ENCODE data around the gene PLEKHD1.

PLEKHD1 gene

DNA sequence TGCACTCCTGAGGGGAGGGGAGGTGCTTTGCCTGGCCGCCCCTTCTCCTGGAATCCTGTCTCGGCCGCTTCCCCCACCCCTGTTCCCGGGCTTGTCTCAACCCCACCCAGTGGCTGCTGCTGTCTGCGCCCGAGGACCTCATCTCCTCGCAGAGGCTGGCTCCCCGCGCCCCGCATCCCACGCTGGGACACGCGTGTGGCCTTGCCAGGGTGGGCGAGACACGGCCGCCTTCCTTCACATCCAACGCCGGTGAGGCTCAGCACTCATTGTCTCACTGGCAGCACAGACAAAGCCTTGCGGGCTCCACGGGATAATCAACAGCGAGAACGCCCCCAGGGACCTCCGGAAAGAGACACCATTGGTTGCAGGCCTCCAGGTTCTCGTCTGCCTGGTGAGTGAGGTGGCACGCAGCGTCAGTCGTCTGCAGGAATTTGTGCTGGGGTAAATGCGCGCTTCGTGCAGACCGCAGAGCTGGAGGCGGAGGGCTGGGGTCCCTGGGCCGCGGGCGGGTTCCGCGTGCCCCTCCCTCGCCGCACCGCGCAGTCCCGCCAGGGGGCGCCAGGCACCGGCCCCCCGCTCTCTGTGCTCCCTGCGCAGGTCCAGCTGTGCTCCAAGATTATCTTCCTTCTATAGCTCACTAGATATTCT is 63.3 kb downstream of the PLEKHD1 start:
- DNase-seq (ENCODE audit: low read depth in 2 of 2), result peak in 1 of 2 donors; percentile 23

DNA sequence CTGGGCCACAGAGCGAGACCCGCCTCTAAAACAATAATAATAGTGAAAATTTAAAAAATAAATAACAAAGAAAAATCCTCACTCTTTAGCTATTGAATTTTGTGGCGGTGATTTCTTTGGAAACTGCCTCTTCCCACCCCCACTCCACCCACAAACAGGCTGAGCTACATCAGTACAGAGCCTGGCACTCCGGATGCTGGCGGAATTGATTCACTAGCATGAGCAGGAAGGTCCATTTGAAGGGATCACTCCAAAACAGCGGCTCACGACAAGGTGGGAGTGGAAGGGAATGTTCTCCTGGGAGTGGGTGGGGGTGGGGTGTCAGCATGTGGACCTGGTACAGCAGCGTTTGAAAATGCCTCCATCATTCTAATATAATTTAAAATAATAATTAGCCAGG is 64.0 kb downstream of the PLEKHD1 start:
- DNase-seq (ENCODE audit: low read depth in 2 of 2), result no peak

DNA sequence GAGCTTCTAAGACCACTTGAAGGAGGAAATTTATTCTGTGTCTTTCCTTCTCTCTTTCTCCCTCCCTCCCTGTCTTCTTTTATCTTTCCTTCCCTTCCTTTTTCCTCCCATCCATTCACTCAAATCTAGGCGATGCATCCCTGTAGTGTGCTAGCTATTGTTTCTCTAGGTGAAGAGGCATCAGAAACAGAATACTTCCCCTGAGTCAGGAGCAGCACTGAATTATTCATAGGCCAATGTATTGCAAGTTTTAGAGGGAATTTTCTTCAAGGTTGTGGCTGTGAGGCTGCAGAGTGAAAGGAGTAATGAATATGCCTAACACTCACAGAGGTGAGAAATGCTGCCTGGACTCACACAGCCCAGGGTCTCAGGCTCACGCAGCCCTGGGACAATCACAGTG is 67.0 kb downstream of the PLEKHD1 start:
- no peak for DNase-seq (ENCODE audit: low read depth in 2 of 2)

DNA sequence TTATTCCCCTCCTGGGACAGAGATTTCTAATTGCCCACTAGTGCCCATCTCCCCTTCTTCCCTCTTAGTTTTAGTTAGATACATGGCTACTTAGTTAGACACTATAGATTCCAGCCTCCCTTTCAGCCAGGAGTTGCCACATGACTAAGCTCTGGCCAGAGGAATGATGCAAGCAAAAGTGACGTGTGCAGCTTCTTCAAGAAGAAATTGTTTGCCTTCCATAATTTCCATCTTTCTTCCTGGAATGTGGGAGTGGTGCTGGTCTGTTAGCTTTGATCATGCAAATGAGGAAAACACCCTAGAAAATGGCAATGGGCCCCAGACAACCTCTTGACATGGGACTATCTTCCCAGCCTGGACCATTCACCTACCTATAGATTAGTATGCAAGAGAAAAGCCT is 68.7 kb downstream of the PLEKHD1 start:
- DNase-seq (ENCODE audit: low read depth in 2 of 2), result no peak

DNA sequence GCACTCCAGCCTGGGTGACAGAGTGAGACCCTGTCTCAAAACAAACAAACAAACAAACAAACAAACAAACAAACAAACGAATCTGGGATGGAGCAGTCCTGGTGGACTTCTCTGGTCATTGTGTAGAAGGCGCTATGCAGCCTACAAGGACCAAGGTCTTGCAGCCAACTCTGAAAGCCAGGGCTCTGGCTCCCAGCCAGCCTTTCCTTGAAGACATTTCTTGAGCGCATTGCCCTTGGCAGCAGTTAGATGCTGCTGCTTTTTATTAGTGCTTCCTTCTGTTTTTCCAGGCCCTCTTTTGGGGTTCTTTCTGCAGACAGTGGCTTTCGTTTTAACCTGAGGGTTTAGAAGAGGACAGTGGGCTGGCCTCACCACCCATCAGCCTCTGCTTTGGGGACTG is 70.0 kb downstream of the PLEKHD1 start:
- no peak for DNase-seq (ENCODE audit: low read depth in 2 of 2)

DNA sequence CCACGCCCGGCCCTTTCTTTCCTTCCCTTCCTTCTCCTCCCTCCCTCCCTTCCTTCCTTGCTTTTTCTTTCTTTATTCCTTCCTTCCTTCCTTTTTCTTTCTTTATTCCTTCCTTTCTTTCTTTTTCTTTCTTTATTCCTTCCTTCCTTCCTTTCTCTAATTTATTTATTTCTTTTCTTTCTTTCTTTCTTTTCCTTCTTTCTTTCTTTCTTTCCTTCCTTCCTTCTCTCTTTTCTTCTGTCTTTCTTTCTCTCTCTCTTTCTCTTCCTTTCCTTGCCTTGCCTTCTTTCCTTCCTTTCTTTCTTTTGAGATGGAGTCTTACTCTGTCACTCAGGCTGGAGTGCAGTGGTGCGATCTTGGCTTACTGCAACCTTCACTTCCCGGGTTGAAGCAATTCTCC is 74.2 kb downstream of the PLEKHD1 start:
- no peak for DNase-seq (ENCODE audit: low read depth in 2 of 2)

DNA sequence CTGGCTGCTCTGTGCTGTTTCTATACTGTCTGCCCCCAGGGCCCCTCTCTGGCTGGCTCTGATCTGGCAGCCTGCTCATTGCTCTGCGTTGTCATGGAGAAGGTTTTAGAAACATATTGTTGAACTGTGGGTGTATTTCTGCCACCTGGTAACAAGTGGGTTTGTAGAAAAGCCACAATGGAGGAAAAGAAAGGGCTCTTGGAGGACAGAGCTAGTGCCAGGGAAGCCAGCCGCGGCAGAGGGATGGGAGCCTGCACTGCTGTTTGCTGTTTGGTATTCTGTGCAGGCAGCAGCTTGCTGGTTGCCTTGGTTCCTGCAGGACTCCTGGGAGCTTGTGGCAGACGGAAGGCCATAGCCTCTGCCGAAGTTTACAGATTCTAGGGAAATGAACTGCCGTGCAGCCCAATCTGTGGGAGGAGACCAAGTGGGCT is 75.1 kb downstream of the PLEKHD1 start:
- no peak for DNase-seq (ENCODE audit: low read depth in 2 of 2)

DNA sequence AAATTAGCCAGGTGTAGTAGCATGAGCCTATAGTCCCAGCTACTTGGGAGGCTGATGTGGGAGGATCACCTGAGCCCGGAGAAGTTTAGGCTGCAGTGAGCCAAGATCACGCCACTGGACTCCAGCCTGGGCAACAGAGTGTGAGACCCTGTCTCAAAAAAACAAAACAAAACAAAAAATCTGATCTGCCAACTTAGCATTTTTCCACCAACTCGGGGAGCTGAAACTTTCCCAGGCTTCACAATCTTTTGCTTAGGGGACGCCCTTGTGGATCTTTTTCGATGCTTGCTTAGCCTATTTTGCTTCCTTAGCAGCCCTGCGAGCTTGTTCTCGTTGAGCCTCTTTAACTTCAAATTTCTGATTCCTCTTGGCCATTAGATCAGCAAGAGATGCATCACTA is 76.3 kb downstream of the PLEKHD1 start:
- DNase-seq (ENCODE audit: low read depth in 2 of 2), result no peak

DNA sequence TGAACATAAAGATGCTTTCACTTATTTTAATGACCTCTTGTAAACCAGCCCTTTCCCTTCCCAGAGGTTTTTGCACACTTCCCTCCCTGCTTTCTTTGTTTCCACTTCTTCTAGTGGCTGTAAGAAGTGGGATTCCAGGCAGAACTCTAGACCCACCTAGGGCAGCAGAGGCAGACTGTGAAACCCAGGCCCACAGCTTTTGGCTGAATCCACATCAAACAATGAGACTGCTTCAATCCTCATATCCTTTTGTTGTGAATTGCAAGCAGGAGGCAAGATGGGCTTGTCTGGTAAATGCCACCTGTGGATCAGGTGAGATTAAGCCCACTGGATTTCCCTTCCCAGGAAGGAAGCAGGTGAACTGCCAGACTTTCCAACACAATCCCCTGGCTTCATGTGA is 77.4 kb downstream of the PLEKHD1 start:
- no peak for DNase-seq (ENCODE audit: low read depth in 2 of 2)

DNA sequence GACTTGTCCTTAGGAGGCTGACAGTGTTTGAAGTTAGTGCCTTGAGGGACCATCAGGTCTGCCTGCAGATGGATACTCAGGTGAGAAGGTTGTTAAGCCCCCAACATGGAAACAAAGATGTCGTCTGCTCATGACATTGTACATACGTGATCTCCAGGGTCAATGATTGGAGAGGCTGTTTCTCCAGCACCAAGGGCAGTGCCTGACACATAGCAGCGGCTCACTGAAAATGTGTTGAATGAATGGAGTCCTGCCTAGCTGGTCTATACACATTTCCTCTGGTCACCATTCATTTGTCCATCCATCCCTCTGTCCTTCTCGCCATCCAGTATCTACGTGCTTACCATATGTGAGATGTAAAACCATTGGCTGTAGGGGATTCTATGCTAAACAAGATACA is 83.0 kb downstream of the PLEKHD1 start:
- DNase-seq (ENCODE audit: low read depth in 2 of 2), result no peak

DNA sequence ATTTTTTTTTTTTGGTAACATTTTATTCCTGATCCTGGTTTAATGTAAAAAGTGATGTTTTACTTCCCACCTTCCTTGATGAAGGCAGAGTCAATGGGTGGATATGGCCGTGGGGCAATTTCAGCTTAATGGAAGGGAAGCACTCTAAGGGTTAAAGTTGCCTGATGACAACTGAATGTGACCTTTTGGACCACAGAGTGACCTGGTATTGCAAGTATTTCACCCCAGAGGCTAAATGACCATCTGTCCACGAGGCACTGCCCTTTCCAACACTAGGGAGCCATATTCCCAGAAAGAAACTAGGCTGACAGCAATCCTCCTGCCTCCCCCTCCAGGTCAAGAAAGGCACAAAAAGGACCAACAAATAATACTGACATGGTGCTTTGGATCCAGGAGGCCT is 85.3 kb downstream of the PLEKHD1 start:
- DNase-seq (ENCODE audit: low read depth in 2 of 2), result no peak

DNA sequence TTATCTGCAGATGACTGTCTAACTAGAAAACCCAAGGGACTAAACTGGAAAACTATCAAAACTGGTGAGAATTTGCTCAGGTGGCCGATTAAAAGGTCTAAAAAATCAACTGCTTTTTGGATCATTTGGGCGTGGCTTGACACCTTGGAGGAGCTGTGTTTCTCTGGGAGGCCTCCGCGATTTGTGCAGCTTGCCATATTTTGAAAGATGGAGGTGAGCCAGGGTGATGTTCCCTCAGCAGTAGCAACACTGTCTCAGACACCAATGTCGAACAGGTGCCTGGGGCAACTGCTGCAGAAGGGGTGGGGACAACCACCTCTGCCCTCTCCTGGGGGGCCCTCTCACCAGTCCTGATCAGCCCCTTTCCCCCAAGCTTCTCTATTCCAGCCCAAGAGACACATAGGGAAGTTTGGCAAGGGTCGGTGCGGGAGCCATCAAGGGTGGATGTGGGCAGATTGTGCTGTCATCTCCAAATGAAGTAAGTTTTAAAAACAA is 86.4 kb downstream of the PLEKHD1 start:
- no peak for DNase-seq (ENCODE audit: low read depth in 2 of 2)

DNA sequence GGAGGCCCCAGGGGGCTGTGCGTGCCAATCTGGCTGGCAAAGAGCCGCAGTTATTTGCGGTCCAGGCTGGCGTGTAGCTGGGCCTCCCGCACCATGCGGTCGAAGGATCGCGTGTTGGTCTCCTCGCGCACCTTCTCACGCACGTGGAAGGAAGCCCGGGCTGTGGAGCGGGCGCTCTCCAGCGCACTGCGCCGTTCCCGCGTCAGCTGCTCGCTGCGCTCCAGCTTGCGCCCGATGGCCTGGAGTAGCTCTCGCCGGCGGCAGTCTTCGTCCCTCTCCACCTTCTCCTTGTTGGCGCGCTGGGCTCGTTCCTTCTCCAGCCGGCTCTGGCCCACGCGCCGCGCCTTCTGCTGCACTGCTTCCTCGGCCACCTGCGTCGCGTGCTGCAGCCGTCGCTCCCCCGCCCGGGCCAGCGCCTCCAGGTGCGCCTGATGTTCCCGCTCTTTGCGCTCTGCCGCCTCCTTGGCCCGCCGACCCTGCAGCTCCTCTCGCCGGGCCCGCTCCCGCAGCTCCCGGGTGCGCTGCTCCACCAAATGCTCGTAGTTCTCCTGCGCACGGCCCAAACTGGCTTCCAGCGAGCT is 87.0 kb downstream of the PLEKHD1 start:
- no peak for DNase-seq (ENCODE audit: low read depth in 2 of 2)

DNA sequence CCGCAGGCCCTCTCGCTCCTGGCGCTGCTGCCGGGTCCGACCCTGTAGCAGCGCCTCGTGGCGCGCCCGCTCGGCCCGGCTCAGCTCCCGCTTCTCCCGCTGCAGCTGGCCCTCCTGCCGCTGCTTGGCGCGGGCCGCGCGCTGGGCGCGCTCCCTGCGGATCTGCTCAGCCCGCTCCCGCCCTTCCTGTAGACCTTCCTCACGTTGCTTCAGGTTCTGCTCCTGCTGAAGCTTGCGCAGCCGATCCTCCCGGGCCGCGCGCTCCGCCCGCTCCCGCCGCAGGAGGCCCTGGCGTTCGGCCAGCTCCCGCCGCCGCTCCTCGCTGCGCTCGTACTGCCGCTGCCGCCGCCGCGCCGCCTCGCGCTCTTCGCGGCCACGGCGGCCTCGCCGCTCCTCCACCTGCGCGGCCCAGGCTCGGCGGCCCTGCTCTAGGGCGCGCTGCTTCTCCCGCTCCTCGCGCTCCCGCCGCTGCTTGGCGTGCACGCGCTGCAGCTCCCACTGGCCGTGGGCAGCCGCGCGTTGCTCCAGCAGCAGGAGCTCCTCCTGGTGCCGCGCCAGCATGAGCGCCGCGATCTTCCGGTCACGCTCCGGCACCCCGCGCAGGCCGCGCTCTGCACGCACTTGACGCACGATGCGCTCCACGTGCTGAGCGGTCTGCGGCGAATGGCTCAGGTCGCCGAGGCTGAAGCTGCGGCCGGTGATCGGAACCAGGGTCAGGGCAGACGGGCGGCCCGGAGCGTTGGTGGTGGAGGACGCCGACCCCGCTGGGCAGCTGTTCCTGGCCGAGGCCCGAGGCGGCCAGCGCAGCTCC is 87.7 kb downstream of the PLEKHD1 start:
- peak in 1 of 2 donors; percentile 6 for DNase-seq (ENCODE audit: low read depth in 2 of 2)

DNA sequence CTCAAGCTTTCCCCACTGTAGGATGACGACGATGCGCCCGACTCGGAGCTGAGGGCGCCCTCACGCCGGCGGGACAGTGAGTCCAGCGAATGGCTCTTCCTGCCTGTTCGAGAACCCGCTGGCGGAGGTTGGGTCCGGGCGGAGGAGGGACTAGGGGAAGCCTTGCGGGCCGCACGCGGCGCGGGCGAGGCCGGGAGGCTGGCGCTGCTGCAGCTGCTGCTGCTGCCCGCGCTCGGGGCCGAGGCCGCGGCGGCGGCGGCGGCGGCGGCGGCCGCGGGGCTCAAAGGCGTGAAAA is 88.3 kb downstream of the PLEKHD1 start:
- DNase-seq (ENCODE audit: low read depth in 2 of 2), result no peak

DNA sequence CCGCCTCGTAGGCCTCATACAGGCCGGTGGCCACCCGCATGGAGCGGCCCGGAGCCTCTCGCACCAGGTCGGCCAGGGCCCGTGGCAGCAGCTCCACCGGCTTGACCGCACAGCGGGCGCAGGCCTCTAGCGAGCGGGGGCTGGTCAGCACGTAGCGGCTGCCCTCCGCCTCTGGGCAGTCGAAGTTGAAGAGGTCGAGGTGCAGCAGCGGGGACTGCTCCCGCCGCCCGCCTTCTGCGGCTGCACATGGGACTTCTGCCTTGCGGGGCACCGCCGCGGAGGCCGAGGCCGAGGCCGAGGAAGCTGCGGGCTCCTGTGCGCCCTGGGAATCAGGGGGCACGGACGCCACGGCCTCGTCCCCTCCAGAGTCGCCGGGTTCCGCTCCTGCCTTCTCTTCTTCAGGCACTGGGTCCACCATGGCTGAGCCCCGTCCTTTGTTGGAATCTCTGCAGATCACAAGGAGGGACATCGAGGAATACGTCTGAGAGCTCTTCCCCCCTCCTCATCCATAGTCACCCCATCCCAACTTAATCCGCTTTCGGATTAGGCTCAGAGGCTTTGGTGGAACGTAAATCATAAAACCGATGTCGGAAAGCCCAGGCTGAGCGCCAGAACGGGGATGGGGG is 88.8 kb downstream of the PLEKHD1 start:
- DNase-seq (ENCODE audit: low read depth in 2 of 2), result no peak

DNA sequence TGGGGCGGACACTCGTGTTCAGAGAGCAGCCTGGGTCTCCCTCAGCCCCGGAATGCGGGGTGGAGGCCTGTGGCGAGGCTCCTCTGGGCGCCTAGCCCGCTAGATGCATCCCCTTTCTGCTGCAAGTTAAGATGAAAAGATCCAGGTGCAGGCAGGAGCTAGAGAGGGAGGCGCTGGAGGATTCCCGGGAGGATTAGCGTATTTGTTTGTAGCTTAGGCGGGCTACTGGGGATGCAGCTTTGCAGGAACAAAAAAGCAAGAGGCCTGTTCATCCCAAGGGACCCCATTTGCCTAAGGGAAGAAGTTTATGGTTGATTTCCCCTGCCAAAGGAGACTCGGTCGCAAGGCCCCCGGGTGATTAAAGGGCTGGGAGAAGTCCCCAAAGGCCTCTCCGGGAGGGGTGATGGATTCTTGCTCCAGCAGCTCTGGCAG is 89.3 kb downstream of the PLEKHD1 start:
- DNase-seq (ENCODE audit: low read depth in 2 of 2), result no peak

DNA sequence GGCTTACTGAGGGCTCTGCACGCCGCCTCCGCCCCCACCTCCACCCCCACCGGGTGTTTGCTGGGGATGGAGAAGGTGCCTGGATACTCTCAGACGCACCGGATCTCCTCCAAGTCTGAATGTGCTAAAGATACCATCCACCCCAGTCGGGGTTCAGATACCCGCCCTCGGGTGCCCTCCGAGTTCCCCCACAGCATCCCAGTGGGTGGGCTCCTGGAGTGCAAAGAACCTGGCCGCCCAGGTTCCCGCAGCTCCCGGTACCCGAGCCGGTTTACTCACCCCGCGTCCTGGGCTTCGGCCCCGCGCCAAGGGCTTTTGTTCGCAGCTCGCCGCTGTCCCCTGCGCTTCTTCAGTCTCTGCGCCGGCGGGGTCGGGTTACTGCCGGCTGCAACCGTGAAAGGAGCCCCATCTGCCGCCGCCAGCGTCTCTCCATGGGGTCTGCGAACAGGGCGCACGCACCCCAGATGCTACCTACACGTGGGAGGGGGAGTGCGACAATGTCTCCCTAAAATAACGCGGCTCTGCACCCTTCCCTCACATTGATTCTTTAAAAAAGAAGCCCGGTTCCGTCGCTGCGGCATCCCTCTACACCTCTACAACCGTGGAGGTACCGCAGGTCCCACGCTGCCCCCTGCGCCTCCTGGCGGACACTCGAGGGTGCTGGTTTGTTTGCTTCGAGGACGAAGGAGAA is 89.9 kb downstream of the PLEKHD1 start, which contains the start of gene CCDC177:
Gene CCDC177, minus strand, starts transcription at position 609 of the 691 bp plus-strand sequence. CDS start 1,249 bp downstream, outside the sequence.
- DNase-seq (ENCODE audit: low read depth in 2 of 2), result peak; percentile 55 to 69

DNA sequence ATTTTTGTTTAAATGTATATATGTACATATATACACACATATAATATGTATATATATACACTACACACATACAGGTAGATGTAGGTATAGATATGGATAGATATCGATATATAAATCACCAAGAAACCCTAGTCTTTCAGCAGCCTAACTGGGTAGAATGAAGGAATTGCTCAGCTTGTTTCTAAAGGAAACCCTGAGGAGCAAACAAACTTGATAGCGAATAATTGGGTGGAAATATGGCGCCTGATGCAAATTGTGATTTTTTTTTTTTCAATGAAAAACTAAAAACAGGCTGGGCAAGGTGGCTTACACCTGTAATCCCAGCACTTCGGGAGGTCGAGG is 90.4 kb downstream of the PLEKHD1 start:
- DNase-seq (ENCODE audit: low read depth in 2 of 2), result no peak

DNA sequence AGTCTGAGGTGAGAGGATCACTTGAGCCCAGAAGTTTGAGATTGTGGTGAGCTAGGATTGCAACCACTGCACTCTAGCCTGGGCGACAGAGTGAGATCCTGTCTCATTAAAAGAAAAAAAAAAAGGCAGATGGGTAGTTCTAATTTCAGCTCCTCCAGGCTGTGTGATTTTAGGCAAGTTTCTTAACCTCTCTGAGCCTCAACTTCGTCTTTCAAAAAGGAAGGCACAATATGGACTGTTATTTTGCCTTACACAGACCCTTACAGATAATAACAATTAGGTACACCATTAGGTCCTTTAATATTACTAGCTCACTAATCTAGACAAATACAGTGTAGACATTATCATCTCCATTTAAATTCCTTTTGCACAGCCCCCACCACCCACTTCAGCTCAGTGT is 94.9 kb downstream of the PLEKHD1 start:
- no peak for DNase-seq (ENCODE audit: low read depth in 2 of 2)

DNA sequence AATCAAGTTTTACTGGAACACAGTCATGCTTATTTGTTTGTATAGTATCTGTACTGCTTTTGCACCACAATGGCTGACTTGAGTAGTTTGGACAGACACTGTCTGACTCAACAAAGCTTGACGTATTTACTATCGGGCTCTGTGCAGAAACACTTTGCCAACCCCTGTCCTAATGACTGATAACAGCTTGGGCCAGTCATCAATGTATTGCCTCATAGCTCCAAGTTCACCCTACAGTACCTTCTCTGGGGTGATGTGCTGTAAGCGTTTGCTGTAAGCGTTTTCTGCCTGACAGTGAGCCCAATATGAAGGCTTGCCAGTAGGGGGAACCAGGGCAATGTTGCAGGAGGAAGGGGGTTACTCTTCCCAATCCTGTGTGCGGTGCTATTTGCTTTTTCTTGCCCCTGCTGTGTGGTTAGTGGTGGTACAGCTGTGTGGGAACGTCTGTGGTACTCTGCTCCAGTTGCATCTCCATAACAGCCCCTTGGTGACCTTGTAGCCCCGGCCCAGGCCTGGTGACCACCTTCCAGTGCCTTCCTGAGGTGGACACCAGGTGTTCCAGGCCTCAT is 95.6 kb downstream of the PLEKHD1 start:
- no peak for DNase-seq (ENCODE audit: low read depth in 2 of 2)

Data from stimulated activated CD4-positive, alpha-beta T cell treated with anti-CD3 and anti-CD28 coated beads, Interleukin-15, amount 100 ng/mL, for 48 hours (primary cell).